ENCODE data around the gene USP17L17.
"Not testable (repeated sequence)": the region's sequence is repeated elsewhere in the genome, so short reads cannot be mapped to it uniquely, and the experiment has no call there.

GRCh38 chr4:9267319-9267718, 23.6 kb downstream of the USP17L17 start, which contains the start of gene USP17L22:
- not testable (repeated sequence) for TF ChIP-seq CTCF, POLR2A (IDR thresholded peaks at IDR 0.05)
